Body of pancreas (tissue), 4 donors: ENCODE measurements around the gene HARBI1.

Experiments used
- POLR2A ChIP-seq, 3 donors: fragments of 450-650 bp; IDR thresholded peaks; one replicate each; pipeline ENCODE4 v1.6.1; 2016; ENCODE audit warnings: antibody characterized with exemption in 3 of 3, mild to moderate bottlenecking in 2 of 3
- TF ChIP-seq, protein P1 (sequence below), 7 experiments: fragments of 450-650 bp in 4 of 7; fragments of 200-600 bp in 3 of 7; sonication (generic) in 3 of 7; IDR thresholded peaks; one replicate each; pipeline ENCODE4 v1.5.1; 2016 to 2019; ENCODE audit warnings: antibody characterized with exemption in 7 of 7

DNA sequence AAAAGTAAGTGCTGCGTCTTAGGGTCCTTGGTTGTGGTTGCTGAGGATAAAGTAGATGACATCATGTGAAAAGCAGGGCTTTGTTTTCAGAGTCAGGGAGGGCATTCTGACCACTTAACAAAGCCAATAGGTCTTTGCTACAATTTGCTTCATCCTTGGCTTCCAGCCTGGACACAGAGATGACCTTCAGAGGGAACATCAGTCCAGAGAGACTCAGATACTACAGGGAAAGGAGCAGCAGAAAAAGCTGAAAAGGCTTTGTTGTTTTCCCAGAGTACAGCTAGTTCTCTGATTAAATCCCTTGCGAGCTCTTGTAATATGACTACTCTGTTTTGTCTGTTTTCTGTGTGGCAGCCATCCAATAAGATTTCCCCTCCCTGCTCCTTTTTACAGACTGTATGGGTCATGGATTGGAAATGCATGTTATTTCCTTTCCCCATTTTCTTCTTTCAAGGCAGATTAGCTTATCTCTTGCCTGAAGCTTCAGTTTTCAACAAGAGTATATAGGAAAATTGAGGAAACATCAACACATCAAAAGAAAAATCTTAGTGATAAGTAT, 32.2 kb upstream of the HARBI1 start:
- no peak for TF ChIP-seq POLR2A (IDR thresholded peaks at IDR 0.05)
- TF ChIP-seq, protein P1, sequence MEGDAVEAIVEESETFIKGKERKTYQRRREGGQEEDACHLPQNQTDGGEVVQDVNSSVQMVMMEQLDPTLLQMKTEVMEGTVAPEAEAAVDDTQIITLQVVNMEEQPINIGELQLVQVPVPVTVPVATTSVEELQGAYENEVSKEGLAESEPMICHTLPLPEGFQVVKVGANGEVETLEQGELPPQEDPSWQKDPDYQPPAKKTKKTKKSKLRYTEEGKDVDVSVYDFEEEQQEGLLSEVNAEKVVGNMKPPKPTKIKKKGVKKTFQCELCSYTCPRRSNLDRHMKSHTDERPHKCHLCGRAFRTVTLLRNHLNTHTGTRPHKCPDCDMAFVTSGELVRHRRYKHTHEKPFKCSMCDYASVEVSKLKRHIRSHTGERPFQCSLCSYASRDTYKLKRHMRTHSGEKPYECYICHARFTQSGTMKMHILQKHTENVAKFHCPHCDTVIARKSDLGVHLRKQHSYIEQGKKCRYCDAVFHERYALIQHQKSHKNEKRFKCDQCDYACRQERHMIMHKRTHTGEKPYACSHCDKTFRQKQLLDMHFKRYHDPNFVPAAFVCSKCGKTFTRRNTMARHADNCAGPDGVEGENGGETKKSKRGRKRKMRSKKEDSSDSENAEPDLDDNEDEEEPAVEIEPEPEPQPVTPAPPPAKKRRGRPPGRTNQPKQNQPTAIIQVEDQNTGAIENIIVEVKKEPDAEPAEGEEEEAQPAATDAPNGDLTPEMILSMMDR (IDR thresholded peaks at IDR 0.05) = no peak
